RKO (cell line): ENCODE data around the gene BBS5.
A peak's percentile ranks its signal among the peaks of the same experiment; 100 is the strongest.
"Not testable (repeated sequence)": the region's sequence is repeated elsewhere in the genome, so short reads cannot be mapped to it uniquely, and the experiment has no call there.

Experiments used
- DNase-seq: peaks from one replicate; pipeline ENCODE4 v3.0.0-alpha.2; 2016; ENCODE audit warnings: low spot score

The BBS5 gene

DNA sequence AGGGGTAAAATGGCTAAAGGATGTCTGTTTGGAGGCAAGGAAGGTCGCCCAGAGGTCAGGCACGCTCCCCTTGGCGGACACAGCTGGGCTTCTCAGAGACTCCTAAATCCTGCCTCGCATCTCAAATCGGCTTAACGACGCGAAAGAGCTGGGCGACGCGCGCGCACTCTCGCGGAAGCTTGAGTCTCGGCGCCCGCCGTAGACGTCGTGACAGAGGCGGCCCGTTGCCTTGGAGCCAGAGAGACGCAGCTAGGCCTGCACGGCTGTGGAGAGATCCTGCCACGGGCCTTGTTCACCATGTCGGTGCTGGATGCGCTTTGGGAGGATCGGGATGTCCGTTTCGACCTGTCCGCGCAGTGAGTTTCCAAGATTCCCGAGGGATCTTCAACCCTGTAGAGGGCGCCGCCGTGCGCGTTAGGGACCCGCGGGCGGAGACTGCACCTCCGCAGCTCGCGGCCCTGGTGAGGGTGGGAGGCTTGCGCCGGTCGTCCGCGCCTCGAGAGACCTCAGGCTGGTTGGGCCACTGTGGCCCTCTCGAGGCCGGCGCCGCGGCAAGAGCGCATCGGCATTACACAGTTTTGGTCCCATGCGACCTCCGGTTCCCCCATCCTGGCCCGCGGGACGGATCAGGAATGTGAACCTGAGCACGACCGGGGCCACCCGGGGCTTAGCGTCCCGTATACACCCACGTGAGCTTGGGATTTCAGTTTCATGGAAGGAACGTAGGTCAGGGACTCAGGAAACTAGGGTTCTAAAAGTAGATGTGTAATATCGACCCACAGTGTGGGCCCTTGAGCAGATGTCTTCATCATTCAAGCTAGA lies at the start of gene BBS5:
Gene BBS5 (plus strand): TSS at position 238 of the 822 bp plus-strand sequence. CDS start 60 bp downstream, at position 298.
- DNase-seq: no peak

DNA sequence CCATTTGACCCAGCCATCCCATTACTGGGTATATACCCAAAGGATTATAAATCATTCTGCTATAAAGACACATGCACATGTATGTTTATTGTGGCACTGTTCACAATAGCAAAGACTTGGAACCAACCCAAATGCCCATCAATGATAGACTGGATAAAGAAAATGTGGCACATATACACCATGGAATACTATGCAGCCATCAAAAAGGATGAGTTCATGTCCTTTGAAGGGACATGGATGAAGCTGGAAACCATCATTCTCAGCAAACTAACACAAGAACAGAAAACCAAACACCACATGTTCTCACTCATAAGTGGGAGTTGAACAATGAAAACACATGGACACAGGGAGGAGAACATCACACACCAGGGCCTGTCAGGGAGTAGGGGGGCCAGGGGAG lies 47.5 kb upstream of the BBS5 start:
- DNase-seq: not testable (repeated sequence)

DNA sequence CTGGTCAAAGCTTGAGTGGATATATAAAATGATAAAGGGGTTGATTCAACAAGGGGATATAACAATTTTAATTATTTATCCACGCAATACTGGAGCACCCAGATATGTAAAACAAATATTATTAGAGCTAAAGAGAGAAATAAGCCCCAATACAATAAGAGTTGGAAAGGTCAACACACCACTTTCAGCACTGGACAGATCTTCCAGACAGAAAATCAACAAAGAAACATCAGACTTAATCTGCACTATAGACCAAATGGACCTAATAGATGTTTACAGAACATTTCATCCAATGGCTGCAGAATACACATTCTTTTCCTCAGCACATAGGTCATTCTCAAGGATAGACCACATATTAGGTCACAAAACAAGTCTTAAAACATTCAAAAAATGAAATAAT lies 45.1 kb upstream of the BBS5 start:
- not testable (repeated sequence) for DNase-seq

DNA sequence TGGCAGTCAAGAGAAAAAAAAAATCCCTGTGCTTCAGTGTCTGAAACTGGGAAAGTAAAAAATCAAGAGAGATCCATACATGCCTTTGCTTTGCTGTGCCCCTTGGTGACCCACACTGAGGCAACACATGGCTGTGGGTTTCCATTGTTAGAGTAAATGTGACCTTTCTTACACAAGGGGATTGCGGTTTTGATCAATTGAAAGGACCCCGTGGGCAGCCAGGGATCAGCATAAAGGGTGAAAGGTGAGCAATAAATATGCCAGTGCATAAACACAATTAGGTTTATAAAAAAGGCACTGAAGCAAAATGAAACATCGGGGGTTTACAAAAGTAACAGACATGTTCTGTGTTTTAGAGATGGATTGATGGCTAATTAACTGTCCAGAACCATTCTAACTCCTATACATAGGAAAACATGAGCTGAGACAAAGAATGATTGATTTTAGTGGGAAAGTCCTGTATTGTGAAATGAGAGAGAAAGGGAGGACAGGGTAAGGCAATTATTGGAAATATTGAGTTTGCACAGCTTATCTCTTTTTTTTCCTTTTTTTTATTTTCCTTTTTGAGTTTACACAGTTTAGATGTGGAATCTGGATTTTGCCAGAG lies 40.7 kb upstream of the BBS5 start:
- DNase-seq: no peak

DNA sequence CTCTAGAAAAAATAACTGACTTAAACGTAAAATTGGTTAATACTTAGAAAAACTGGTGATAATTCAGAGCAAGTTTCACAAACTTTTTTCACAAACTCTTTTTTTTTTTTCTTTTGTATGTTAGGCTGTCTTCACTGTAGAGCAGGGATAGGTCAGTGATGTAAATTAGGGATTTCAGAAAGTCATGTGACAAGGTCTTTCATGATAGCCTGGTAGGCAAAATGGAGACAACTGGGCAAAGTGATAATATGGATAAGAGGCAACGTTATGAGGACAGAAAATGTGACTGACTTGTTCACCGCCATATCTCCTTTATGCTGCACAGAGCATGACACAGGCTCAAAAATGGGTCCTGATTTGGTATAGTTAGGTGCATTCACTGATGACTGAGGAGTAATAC lies 39.4 kb upstream of the BBS5 start:
- no peak for DNase-seq

DNA sequence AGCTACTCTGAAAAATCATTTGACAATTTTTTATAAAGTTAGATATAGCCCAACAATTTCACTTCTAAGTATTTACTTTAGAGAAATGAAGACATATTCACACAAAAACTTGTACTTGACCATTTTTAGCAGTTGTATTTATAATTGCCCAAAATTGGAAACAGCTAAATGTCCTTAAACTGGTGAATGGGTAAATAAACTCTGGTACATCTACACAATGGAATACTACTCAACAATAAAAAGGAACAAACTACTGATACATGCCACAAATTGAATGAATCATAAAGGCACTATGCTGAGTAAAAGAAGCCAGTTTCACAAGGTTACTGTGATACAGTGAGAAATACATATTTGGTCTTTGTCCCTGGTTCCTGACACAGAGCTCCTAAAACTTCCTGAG lies 32.8 kb upstream of the BBS5 start:
- peak; percentile 7 for DNase-seq

DNA sequence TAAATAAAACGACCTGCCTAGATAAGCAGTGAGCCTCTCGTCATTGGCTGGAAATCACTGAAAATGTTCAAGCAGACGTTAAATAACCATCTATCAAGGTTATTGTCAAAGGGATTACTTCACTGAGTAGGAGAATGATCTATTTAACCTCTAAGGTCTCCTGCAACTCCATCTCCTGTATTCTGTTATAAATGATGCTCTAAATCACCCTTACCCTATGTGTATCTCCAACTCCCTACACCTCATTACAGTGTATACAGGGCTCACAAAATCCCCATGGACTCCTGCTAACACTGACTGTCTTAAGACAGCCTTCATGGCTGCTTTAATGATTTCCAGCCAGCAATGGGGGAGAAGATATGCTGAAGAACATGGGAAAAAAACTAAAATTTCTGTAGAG lies 31.0 kb upstream of the BBS5 start:
- DNase-seq: no peak

DNA sequence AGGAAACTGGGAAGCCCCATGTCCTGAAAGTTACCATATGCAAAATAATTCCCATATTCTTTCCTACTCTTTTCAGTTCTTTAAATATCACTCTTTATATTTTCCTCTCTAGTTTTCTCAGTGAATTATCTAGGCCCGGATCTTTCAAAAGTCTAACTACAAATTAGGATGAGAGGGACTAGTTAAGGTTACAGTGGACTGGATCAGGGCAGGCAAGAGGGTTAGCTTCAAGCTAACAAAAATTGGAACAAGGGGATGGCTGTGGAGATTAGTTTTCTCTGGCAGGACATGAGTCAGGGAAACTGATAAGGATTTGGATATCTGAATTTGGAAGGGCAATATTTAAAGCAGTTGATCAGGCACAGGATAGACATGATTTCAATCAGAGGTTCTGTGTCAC lies 30.4 kb upstream of the BBS5 start:
- no peak for DNase-seq

DNA sequence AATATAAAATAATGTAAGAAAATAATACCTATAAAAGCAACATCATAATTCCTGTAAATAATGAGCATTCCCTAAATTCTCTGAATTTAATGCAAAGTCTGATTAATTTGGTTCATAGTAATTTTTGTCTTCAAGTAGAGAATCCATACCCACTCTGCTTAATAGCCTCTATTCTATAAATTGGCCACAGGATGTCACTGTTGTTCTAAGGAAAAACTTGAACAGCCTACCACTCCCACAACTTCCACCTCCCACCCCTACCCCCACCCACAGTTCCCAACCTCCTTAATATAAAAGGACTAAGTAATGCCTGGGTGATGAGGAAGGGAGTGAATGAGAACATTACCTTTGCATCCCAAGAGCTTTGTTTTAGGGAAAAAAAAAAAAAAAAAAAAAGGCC lies 27.2 kb upstream of the BBS5 start:
- peak; percentile 65 for DNase-seq

DNA sequence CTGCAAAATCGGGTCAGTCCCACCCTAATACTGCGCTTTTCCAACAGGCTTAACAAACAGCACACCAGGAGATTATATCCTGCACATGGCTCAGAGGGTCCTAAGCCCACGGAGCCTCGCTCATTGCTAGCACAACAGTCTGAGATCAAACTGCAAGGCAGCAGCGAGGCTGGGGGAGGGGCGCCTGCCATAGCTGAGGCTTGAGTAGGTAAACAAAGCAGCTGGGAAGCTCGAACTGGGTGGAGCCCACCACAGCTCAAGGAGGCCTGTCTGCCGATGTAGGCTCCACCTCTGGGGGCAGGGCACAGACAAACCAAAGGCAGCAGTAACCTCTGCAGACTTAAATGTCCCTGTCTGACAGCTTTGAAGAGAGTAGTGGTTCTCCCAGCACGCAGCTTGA lies 26.2 kb upstream of the BBS5 start:
- not testable (repeated sequence) for DNase-seq

DNA sequence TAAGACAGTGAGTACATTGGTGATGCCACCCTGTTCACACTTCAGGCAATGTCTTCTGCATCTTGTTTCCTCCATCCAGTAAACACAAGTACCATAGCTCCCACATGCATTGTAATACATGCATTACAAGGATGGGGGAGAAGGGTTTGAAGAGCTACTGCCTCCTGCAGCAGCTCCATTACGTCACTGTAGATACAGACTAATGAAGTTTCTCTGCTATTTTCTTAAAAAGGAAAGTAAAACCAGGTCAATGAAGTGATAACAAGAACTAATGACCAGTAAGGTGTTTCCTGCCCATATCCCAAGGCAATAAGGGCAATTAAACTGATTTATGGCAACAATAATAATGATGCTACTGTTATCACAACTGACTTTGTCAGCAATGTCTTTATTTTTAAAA lies 18.2 kb upstream of the BBS5 start:
- DNase-seq: no peak

DNA sequence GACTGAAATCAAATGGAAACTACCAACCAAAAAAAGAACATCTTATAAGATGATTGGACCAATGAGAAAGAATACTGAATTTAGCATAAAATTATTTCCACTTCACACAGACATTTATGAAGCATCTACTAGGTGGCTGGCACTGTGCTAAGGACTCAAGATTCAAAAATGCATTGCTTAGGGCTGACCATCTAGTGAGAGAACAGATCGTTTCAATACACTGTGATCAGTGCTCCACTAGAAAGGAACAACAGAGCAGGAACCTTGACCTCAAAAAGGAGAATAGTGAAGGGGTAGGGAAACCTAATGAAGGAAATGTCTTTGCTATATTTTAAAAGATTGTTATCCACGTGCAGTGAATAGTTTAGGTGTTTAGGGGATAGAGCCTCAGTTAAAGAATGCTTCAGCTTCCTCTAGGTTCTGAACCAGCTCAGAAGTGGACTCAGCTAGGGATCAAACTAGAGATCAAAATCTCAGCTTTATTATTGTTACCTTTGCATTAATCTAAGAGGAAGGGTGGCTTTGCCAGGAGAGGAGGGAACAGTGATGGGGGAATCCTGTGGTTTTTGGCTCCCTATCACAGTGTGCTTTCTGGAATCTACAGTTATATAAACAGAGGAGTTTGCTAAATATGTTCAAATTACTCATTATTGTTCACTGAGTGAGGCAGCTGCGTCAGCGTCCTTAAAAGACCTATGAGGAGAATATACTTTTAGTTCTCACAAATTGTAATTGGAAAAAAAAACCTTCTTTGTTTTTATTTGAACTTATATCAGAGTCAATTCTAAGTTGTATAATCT lies 16.2 kb upstream of the BBS5 start:
- DNase-seq: peak; percentile 48

DNA sequence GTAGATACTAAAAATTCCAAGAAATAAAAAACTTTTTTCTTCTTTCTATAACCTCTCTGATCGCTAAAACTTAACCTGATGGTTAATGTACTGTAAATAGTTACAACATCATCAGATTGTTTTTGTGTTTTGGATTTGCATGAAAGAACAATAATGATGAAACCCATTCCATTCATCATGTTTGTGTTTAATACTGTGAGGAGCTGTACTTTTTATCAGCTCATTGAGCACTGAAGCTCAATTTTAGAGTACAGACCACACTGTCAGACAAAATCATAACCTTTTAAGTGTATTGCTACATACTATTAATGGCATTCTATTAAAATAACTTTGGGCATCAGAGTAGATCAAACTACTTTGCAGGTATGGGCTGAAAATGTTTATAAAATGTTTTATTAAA lies 14.8 kb upstream of the BBS5 start:
- no peak for DNase-seq

DNA sequence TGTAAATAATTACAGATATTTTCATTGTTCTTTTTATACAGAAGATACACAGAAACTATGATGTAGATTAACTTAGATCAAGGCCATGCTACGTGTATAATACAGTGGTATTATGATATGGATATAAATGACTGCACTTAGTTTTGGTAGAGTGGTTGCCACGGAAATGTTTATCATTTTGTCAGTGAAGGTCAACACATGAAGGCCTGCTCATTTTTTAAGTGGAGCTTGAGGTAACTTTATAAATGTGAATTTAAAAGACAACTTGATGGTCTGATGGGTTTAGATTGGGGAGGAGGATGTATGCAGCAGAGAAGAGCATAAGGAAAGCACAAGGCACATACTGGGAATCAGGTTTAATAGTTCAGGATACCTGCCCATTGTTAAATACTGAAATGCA lies 14.4 kb upstream of the BBS5 start:
- no peak for DNase-seq

DNA sequence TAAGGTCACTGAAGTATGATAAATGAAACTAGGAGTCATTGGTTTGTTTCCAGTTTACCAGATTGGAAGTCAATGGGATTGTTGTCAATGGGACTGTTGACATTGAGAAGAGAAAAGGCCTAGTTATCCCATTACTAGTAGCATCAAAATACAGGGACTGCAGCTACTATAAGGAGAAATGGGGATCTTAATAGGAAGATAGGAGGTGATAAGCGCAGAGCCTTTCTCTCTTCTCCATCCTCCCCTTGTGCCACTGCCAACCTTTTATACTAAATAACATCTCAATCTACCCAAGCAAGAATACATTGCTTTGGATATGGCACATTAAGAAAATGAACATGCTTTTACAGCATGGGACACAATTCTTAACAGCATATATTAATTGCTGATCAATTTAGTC lies 10.5 kb upstream of the BBS5 start:
- no peak for DNase-seq

DNA sequence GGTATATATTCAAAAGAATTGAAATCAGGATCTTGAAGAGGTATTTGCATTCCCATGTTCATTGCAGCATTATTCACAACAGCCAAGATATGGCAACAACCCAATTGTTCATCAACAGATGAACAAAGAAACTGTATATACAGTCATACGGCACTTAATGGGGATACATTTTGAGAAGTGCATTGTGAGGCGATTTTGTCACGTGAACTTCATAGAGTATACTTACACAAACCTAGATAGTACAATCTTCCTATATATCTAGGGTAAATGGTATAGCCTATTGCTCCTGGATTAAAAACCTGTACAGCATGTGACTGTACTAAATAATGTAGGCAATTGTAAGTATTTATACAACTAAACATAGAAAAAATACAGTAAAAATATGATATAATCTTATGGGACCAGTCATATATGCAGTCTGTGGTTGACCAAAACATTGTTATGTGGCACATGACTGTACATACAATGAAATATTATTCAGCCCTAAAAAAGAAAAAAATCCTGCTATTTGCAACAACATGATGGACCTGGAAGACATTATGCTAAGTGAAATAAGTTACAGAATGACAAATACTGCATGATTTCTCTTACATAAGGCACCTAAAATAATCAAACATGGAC lies 9.2 kb upstream of the BBS5 start:
- DNase-seq: no peak

DNA sequence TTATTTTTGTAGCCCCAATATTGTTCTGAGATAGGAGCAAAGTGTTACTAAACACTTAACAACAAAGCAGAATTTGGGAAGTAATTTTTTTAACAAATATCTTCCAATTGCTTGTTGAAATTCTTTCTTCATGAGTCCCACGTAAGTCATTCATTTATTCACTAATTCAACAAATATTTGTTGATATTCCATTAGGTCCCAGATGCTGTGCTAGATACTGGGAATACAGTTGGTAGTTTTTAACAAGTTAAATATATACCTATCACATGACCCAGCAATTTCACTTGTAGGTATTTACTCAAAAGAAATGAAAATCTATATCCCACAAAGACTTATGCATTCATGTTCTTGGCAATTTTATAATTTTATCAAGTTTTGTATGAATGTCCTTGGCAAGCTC lies 7.0 kb upstream of the BBS5 start:
- no peak for DNase-seq

DNA sequence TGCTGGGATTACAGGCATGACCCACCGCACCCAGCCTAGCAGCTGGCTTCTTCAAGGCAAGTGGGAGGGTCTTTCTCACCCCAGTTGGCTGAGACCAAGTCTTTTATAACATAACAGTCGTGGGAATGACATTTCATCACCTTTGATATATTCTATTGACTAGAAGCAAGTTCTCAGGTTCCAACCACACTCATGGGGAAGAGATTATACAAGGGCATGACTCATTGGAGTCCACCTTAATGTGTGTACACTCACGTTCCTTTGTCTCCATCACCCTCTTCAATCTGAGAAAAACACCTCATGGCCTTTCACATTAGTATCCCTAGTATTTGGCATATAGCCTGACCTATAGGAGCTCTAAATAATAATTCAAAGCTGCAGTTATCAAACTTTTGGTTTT lies 2.8 kb upstream of the BBS5 start:
- peak; percentile 22 for DNase-seq

DNA sequence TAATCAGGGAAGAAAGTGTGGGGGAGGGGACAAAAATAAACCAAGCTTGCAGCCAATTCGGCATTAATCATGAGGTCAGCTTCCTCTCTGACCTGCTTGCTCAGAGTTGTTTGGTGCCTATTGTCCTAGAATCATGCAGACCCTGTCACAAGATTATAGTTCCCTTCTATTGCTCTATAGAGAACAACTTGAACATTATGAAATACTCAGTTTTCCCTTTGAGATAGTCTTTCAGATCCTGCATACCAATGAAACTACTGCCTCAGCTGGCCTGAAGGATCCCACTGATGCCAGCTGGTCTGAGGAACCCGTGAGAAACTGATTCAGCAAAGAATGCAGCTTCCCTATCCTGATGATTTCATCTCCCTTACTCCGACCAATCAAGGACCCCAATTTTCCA lies 955 bp upstream of the BBS5 start:
- no peak for DNase-seq

DNA sequence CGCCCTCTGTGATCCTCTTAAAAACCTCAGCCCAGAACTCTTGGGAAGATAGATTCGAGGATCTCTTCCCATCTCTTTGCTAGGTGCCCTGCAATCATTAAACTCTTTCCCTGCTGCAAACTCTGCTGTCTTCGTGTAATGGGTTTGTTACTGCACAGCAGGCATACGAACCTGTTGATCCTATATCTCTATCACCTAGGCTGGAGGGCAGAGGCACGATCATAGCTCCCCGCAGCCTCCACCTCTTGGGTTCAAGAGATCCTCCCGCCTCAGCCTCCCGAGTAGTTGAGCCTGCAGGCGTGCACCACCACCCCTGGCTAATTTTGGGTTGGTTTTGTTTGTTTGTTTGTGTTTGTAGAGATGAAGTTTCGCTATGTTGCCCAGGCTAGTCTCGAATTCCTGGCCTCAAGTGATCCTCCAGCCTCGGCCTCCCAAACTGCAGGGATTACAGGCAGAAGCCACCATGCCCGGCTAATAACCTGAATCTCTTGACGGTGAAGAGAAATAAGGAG lies 493 bp upstream of the BBS5 start:
- DNase-seq: no peak

DNA sequence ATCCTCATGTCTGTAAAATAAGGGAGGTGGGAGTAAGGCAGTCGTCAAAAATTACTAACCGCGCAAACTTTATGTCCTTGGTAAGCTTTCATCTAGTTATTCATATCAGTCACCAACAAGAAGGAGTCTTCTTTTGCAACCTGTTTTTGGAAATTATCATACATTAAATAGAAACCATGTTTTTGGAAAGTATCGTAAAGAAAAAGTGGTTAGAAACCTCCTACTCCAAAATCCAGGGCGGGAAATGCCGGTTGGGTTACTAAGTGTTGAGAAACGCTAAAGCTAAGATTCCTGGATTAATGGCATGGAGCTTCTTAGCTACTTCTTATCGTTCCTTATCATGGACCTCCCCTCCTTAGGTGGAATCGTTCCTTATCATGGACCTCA lies 778 bp downstream of the BBS5 start:
- DNase-seq: no peak

DNA sequence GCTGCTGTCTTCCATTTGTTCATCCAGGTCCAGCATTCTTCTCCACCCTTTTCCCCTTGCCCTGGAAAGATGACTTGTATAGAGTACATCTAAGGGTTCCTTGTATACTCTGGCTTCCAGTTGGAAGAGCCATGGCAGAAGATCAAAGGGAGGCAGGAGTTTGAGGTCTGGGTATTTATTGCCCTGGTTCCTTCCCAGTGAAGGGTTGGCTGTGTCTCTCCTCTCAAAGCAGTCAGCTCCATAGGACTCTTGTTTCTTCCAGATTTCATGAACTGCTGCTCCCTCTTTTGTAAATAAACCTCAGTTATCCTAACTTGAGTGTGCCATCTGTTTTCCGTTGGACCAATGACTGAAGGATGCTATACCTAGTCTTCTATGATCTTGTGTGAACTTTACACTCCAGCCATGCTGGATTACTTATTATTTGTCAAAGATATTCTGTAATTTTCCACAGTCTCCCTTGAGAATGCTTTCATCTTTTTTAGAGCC lies 6.4 kb downstream of the BBS5 start:
- DNase-seq: no peak
